Activated naive CD8-positive, alpha-beta T cell treated with anti-CD3 and anti-CD28 coated beads for 36 hours (primary cell): ENCODE measurements around the gene TRPM8. TPM values are rescaled to one million over a fixed set of nuclear protein-coding genes. Genes with fewer than 3 reads are reported as not detected.

ENCODE experiments used
- DNase-seq: peaks from one replicate; pipeline ENCODE4 v3.0.0; 2021
- H3K27ac Mint-ChIP-seq: one replicate; pipeline ENCODE4 v1.8.0; 2022; ENCODE audit warnings: mild to moderate bottlenecking, moderate library complexity, mixed read lengths
- H3K27me3 Mint-ChIP-seq: one replicate; pipeline ENCODE4 v1.8.0; 2022; ENCODE audit warnings: mild to moderate bottlenecking, mixed read lengths
- H3K36me3 Mint-ChIP-seq: one replicate; pipeline ENCODE4 v1.8.0; 2021; ENCODE audit warnings: mild to moderate bottlenecking, mixed read lengths
- H3K4me1 Mint-ChIP-seq: one replicate; pipeline ENCODE4 v1.8.0; 2021; ENCODE audit warnings: mixed read lengths
- H3K4me3 Mint-ChIP-seq: one replicate; pipeline ENCODE4 v1.8.0; 2022; ENCODE audit warnings: mild to moderate bottlenecking, moderate library complexity, mixed read lengths
- H3K9me3 Mint-ChIP-seq: one replicate; pipeline ENCODE4 v1.8.0; 2022; ENCODE audit warnings: mixed read lengths
- total RNA-seq, 2 experiments: library from RNA; stranded (reverse); gene quantifications; one replicate each; pipeline ENCODE4 v1.2.3, GENCODE V29; 2021

The TRPM8 gene
- total RNA-seq, 2 experiments from 2014 or later, result not detected

DNA sequence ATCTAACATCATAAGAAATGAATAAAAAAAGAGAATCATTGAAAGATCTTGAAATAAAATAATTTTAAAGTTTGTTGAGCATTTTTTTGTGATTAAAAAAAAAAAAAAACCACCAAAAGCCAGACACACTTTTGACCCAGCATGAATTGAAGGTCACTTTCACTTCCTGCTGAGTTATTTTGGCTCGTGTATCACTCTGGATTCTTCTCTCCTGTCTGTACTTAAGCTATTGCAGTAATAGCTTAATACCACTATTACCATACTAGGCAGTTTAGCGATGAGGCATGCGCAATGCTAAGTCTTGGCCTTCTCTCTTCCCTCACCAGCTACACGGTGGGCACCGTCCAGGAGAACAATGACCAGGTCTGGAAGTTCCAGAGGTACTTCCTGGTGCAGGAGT is 78.8 kb downstream of the TRPM8 start:
- Mint-ChIP-seq H3K27ac (no peak overlapping the region), H3K4me1 (peaks cover 37% of the 10 kb centered on the region), H3K4me3 (no peak overlapping the region), H3K36me3 (no peaks in the 10 kb centered on the region), H3K9me3 (peaks cover 2% of the 10 kb centered on the region), H3K27me3 (no peaks in the 10 kb centered on the region)
- DNase-seq, result no peak

DNA sequence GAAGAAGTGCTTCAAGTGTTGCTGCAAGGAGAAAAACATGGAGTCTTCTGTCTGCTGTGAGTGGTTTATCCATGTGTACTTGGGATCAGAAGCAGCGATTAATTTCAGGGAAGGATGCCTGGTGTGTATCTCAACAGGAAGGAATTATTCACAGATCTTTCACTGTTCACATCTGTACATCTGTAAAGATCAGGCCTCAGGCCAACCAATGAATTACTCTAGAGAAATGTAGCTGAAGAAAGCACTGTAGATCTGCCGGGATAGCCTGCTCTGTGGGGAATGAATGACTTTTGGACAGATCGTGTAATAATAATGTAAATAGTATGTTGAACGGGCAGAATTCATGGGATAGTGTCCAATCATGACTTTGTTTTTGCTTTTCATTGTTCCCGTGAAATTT is 79.3 kb downstream of the TRPM8 start:
- no peaks in the 10 kb centered on the region for H3K36me3 Mint-ChIP-seq
- H3K4me1 Mint-ChIP-seq, result peaks cover 37% of the 10 kb centered on the region
- no peak overlapping the region for H3K27ac Mint-ChIP-seq
- H3K4me3 Mint-ChIP-seq, result no peak overlapping the region
- H3K9me3 Mint-ChIP-seq, result peaks cover 2% of the 10 kb centered on the region
- H3K27me3 Mint-ChIP-seq, result no peaks in the 10 kb centered on the region
- DNase-seq, result no peak

- H3K27ac Mint-ChIP-seq, result no peak overlapping the region
These were observed 80.5 kb downstream of the TRPM8 start for GRCh38 chr2:233997707-233998106.

GRCh38 chr2:233999182-233999581 is 82.0 kb downstream of the TRPM8 start:
- Mint-ChIP-seq H3K27ac (no peak overlapping the region), H3K4me3 (no peak overlapping the region), H3K9me3 (no peaks in the 10 kb centered on the region), H3K27me3 (no peaks in the 10 kb centered on the region), H3K4me1 (peaks cover 32% of the 10 kb centered on the region), H3K36me3 (no peaks in the 10 kb centered on the region)
- no peak for DNase-seq

More at GRCh38 chr2:233997707-233998106, 80.5 kb downstream of the TRPM8 start:
- no peaks in the 10 kb centered on the region for H3K36me3 Mint-ChIP-seq
- no peaks in the 10 kb centered on the region for H3K27me3 Mint-ChIP-seq
- no peak overlapping the region for H3K4me3 Mint-ChIP-seq
- H3K9me3 Mint-ChIP-seq, result no peaks in the 10 kb centered on the region
- peaks cover 32% of the 10 kb centered on the region for H3K4me1 Mint-ChIP-seq
- DNase-seq, result no peak

- peak overlapping the region; percentile 81 for H3K27ac Mint-ChIP-seq
- DNase-seq, result peak; percentile 22
- peaks cover 20% of the 10 kb centered on the region for H3K4me1 Mint-ChIP-seq
- H3K9me3 Mint-ChIP-seq, result no peaks in the 10 kb centered on the region
- H3K27me3 Mint-ChIP-seq, result no peaks in the 10 kb centered on the region
- no peaks in the 10 kb centered on the region for H3K36me3 Mint-ChIP-seq
- no peak overlapping the region for H3K4me3 Mint-ChIP-seq
These were observed 84.4 kb downstream of the TRPM8 start for GRCh38 chr2:234001380-234002160.

DNA sequence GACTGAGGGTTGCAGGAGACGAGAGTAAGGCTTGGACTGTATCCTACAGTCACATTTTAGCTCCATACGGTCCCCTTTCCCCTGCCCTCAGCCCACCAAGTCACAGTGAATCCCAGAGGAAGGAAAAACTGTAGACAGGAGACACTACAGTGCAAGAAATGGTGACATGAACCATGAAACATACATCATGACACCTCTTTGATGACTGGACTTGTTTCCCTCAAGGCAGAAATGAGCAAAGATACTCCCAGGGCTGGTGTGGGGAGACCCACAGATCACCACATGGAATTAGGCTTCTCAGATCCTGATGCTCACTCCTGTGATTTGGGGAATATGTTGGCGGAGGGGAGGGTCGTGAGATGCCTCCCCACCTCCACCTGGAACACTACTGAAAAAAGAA is 85.1 kb downstream of the TRPM8 start:
- no peak overlapping the region for H3K27ac Mint-ChIP-seq
- no peaks in the 10 kb centered on the region for H3K36me3 Mint-ChIP-seq
- H3K4me1 Mint-ChIP-seq, result peaks cover 19% of the 10 kb centered on the region
- no peaks in the 10 kb centered on the region for H3K27me3 Mint-ChIP-seq
- no peak overlapping the region for H3K4me3 Mint-ChIP-seq
- DNase-seq, result no peak
- no peaks in the 10 kb centered on the region for H3K9me3 Mint-ChIP-seq

DNA sequence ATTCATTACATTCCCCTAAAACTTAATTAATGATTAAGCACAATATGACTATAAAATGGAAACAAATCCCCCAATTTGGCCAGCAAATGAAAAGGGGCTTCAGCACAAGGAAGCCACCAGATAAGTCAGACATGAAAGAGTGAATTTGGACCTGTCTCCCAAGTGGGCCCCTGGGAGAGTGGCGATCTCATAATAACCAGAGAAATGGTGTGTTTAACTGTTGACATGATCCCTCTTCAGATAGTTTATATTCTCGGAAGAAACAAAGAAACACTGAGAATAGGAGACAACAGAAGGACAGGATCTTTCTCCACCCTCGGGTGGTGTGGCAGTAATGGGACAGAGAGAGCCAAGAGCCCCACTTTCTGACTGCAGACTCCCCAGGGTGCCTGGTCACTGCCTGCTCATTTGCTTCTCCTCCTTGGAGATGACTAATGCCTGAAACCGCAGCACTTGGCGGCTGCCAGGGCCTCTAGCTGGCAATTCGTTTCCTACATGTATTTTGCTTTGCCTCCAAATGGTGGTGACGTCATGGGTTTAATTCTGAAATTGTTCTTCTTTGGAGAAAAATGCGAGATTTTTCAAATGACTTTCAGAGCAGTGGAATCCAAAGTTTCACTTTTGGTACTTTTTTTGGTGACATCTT is 86.9 kb downstream of the TRPM8 start:
- Mint-ChIP-seq H3K4me1 (peaks cover 18% of the 10 kb centered on the region), H3K36me3 (no peaks in the 10 kb centered on the region), H3K4me3 (no peak overlapping the region), H3K27ac (no peak overlapping the region), H3K27me3 (no peaks in the 10 kb centered on the region), H3K9me3 (no peaks in the 10 kb centered on the region)
- peak; percentile 42 for DNase-seq

DNA sequence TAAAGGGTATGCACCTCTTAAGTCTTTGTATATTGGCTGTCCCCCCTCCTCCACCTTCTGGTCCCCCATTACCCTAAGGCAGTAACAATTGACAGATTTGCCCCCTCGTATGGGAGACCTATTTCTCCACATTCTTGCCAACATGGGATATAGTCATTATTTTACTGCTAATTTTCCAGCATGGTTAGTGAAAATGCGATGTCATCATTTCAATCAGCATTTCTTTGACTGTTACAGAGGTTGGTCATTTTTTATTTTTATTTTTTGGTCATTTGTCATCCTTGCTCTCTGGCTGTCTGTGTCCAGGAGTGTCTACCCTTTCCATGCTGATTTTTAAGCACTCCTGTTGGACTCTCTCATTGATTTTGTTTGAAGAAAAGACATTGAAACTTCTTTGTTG is 88.0 kb downstream of the TRPM8 start:
- no peak for DNase-seq
- Mint-ChIP-seq H3K27me3 (no peaks in the 10 kb centered on the region), H3K36me3 (no peaks in the 10 kb centered on the region)

GRCh38 chr2:234006501-234006900 is 89.3 kb downstream of the TRPM8 start:
- H3K27ac Mint-ChIP-seq, result no peak overlapping the region

More for the DNA sequence above, 88.0 kb downstream of the TRPM8 start:
- H3K4me3 Mint-ChIP-seq, result no peak overlapping the region
- H3K9me3 Mint-ChIP-seq, result no peaks in the 10 kb centered on the region
- no peak overlapping the region for H3K27ac Mint-ChIP-seq
- H3K4me1 Mint-ChIP-seq, result peaks cover 16% of the 10 kb centered on the region

GRCh38 chr2:234014427-234014826 is 97.3 kb downstream of the TRPM8 start:
- no peak for DNase-seq
- H3K27me3 Mint-ChIP-seq, result no peaks in the 10 kb centered on the region
- no peak overlapping the region for H3K4me3 Mint-ChIP-seq
- H3K9me3 Mint-ChIP-seq, result no peaks in the 10 kb centered on the region
- no peaks in the 10 kb centered on the region for H3K36me3 Mint-ChIP-seq
- no peaks in the 10 kb centered on the region for H3K4me1 Mint-ChIP-seq
- H3K27ac Mint-ChIP-seq, result no peak overlapping the region

More at GRCh38 chr2:234006501-234006900, 89.3 kb downstream of the TRPM8 start:
- Mint-ChIP-seq H3K4me1 (peaks cover 7% of the 10 kb centered on the region), H3K27me3 (no peaks in the 10 kb centered on the region), H3K4me3 (no peak overlapping the region), H3K36me3 (no peaks in the 10 kb centered on the region), H3K9me3 (no peaks in the 10 kb centered on the region)
- DNase-seq, result no peak

- no peaks in the 10 kb centered on the region for H3K9me3 Mint-ChIP-seq
- no peaks in the 10 kb centered on the region for H3K27me3 Mint-ChIP-seq
- no peak for DNase-seq
- no peak overlapping the region for H3K27ac Mint-ChIP-seq
- H3K4me3 Mint-ChIP-seq, result no peak overlapping the region
- H3K4me1 Mint-ChIP-seq, result no peaks in the 10 kb centered on the region
- no peaks in the 10 kb centered on the region for H3K36me3 Mint-ChIP-seq
These were observed 98.7 kb downstream of the TRPM8 start for GRCh38 chr2:234015861-234016260.

DNA sequence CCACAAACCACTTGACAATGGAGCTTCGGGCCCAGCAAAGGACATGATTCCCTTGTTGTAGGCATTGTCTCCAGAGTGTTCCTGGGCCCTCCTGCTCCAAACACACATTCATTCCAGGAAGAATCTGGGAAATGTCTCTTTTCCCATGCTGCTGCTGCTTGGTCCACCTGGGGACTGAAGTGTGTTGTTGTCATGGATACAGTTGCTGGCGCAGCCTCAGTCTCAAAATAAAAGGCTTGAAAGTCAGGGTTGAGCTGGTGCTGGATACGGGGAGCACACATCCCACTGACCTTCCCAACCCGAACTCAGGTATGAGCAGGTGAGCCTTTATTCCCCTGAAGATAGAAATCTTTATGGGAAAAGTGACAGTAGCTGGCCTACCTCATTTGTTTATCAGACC is 102.7 kb downstream of the TRPM8 start:
- no peak overlapping the region for H3K4me3 Mint-ChIP-seq
- H3K36me3 Mint-ChIP-seq, result no peaks in the 10 kb centered on the region
- H3K9me3 Mint-ChIP-seq, result peaks cover 3% of the 10 kb centered on the region
- H3K27ac Mint-ChIP-seq, result no peak overlapping the region
- DNase-seq, result no peak
- no peaks in the 10 kb centered on the region for H3K27me3 Mint-ChIP-seq
- H3K4me1 Mint-ChIP-seq, result no peaks in the 10 kb centered on the region

GRCh38 chr2:234020332-234020731 is 103.2 kb downstream of the TRPM8 start:
- Mint-ChIP-seq H3K27ac (no peak overlapping the region), H3K4me1 (peaks cover 4% of the 10 kb centered on the region), H3K36me3 (no peaks in the 10 kb centered on the region), H3K27me3 (no peaks in the 10 kb centered on the region), H3K4me3 (no peak overlapping the region), H3K9me3 (peaks cover 3% of the 10 kb centered on the region)
- no peak for DNase-seq

GRCh38 chr2:234022424-234022823 is 105.3 kb downstream of the TRPM8 start:
- Mint-ChIP-seq H3K4me1 (peaks cover 13% of the 10 kb centered on the region), H3K36me3 (no peaks in the 10 kb centered on the region), H3K27ac (no peak overlapping the region), H3K4me3 (no peak overlapping the region), H3K27me3 (peaks cover 3% of the 10 kb centered on the region), H3K9me3 (peaks cover 3% of the 10 kb centered on the region)
- DNase-seq, result no peak

DNA sequence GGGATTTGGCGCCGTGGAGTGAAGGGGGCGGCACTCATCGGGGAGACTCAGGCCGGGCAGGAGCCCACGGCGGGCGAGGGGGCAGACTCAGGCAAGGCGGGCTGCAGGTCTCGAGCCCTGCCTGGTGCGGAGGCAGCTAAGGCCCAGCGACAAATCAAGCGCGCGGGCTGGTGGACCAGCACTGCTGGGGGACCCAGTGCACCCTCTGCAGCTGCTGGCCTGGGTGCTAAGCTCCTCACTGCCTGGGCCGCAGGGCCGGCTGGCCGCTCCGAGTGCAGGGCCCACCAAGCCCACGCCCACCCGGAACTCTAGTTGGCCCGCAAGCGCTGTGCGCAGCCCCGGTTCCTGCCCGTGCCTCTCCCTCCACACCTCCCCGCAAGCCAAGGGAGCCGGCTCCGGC is 107.1 kb downstream of the TRPM8 start:
- H3K4me3 Mint-ChIP-seq, result no peak overlapping the region
- H3K27ac Mint-ChIP-seq, result no peak overlapping the region
- H3K4me1 Mint-ChIP-seq, result peaks cover 15% of the 10 kb centered on the region

GRCh38 chr2:234025466-234025865 is 108.3 kb downstream of the TRPM8 start:
- H3K27ac Mint-ChIP-seq, result peak overlapping the region; percentile 57
- no peak for DNase-seq
- H3K4me1 Mint-ChIP-seq, result peaks cover 15% of the 10 kb centered on the region
- H3K27me3 Mint-ChIP-seq, result peaks cover 3% of the 10 kb centered on the region
- H3K9me3 Mint-ChIP-seq, result peaks cover 3% of the 10 kb centered on the region
- H3K4me3 Mint-ChIP-seq, result peak overlapping the region; percentile 67
- no peaks in the 10 kb centered on the region for H3K36me3 Mint-ChIP-seq

More for the DNA sequence above, 107.1 kb downstream of the TRPM8 start:
- Mint-ChIP-seq H3K9me3 (peaks cover 3% of the 10 kb centered on the region), H3K27me3 (peaks cover 3% of the 10 kb centered on the region), H3K36me3 (no peaks in the 10 kb centered on the region)
- DNase-seq, result no peak
